Dedifferentiated amniotic fluid mesenchymal stem cell (primary cell): Measurements from ENCODE around the gene MAVS.

Source experiments
- DNase-seq: peaks from one replicate; pipeline ENCODE4 v3.0.0-alpha.2; 2016; ENCODE audit errors: extremely low spot score

The MAVS gene

DNA sequence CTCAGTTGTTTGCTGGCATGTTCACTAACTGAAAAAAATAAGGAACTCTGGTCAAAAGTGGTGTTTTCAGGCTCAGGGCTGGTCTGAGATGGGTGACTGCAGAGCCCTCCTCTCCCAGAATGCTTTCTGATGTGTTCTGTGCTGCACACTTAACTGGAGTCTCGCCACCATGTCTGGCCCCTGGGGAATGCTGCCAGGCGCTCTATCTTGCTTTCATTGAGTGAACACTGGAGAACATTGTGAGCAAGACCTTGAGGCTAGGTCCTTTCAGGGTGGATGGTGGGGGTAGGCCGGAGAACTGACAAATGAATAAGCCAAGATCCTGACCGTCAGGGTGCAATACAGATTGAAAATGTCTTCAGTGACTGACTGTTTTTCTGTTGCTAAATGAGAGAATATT, 62.0 kb downstream of the MAVS start:
- no peak for DNase-seq

DNA sequence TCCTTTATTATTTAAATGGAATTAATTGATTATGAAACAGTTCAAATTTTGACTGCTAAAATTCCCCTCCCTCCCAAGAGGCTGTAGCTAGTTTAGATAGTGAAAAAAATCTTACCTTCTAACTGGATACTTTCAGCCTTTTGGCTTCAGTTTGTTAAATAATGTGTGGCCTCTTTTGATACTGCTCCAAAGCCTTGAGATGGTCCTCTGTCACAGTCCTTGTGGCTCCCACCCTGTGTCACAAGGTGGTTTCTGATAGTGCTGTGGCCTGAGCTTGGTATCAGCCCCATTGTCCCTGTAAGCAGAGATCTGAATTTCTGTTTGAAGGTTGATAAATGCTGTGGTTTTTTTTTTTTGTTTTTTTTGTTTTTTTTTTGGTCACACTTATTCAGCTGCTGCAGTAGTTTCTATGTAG, 63.3 kb downstream of the MAVS start:
- DNase-seq, result no peak

DNA sequence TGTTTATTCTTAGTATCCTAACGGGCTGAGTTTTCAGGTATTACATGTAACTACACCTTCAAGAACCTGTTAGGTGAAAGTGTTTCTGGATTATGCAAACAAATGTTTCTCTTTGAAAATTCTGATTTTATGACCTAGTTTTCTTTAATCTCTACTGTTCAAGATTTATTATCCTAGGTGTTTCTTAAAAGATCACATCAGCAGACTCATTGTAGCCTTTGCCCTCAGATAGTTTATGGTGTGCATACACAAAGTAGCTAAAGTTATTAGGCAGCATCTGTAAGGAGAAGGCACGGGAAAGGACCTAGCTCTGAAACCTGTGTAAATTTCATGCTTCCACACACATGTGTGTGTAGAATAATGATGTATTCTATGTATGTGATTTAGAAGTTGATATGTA, 64.2 kb downstream of the MAVS start:
- no peak for DNase-seq

DNA sequence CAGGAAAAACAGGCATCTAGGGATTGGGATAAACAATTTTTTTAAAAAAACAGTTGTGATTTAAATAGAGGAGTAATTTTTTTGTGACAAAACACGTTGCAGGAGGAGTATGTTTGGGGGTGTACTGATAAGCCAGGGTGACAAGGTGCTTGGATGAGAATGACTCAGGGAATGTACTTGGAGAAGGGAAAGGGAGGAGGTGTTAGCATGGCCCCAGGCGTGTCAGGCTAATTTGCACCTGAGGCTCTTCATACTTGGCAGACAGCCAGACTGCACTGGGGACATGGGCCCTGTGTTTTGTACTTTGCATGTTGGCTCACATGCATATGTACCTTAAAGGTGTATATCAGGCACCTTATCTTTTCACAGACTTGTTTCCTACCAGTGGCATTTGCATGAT, 65.3 kb downstream of the MAVS start:
- DNase-seq, result no peak

DNA sequence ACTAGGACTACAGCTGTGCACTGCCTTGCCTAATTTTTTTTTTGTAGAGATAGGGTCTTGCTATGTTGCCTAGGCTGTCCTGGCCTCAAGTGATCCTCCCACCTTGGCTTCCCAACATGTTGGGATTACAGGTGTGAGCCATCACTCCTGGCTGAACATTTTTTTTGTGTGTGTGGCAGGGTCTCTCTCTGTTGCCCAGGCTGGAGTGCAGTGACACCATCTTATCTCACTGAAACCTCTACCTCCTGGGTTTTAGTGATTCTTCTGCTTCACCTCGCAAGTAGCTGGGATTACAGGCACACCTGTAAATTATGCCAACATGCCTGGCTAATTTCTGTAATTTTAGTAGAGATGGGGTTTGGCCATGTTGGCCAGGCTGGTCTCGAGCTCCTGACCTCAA, 67.8 kb downstream of the MAVS start:
- DNase-seq, result no peak

DNA sequence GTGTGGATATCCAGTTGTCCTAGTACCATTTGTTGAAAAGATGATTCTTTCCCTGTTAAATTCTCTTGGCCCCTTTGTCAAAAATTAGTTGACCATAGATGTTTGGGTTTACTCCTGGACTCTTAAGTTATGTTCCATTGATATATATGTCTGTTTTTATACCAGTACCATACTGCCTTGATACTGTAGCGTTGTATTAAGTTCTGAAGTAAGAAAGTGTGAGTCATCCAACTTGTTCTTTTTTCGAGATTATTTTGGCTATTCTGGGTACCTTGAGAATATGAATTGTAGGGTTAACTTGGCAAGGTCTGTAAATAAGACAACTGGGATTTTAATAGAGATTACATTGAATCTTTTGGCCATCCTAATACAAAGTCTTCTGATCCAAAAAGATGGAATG, 69.1 kb downstream of the MAVS start:
- no peak for DNase-seq

DNA sequence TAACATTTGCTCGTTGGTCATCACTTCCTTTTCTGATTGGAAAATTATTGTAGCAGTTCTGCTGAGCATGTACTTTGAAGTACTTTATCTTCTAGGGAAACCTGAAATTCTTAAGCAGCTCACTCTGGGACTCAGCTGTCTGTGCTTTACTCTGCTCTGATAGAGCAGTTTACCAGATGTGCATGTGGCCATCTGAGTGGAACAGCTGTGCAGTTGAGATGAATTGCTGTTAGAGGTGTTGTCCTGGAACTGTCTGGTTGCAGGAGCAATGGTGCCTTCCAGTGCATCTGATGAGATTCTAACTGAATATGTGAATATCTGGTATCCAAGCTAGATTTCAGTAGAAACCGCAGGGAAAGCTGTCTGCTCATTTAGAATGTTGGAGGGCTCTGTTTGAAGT, 69.7 kb downstream of the MAVS start:
- no peak for DNase-seq

DNA sequence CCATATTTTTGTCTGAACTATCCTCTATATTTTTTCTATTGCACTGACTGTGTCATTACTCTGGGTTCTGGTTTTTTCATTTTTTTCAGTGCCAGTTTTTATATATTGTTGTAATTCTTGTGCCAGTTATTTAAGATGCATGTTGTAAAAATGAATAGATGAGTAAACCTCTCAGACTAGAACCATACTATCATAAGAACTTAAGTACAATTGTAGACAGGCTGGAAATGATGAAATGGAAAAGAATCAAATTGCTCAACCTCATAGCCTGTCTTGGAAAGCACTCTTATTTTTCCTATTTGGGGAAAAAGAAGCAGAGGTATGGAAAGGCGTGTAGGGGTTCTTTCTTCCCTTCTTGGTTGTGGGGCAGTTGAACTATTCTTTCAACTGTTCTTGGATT, 72.7 kb downstream of the MAVS start:
- DNase-seq, result peak; percentile 44

DNA sequence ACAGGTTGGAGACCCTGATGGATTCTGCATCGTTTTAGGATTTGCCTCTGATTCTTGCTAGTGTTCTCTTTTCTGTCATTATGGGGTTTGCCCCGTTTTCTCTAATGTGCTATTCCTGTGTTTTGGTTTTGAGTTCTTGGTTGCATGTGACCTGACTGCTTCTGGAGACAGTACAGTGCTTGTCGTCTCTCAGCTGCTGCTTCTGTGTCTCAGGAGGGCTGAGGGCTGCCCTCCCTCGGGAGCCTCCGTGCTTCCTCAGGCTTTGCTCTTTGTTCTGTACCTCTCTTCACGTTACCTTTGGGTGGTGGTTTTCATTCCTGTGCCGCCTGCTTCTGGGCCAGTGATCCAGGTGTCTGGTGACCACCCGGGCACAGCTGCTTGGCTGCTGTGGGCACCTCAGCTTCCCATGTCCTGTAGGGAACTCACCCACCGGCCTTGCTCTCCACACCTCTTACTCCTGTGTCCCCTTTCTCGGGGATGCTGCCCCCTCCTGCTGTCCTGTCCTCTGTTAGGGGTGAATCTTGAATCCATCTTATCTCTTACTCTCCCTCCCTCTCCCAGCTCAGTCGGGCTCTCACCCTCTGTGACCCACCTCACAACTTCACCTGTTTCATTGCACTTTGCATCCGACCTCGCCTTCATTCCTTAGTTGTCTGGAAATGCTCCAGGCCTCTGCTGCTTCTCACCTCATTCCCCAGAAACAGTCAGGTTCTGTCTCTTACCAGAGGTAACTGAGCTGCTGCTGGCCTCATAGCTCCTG, 75.8 kb downstream of the MAVS start:
- no peak for DNase-seq

DNA sequence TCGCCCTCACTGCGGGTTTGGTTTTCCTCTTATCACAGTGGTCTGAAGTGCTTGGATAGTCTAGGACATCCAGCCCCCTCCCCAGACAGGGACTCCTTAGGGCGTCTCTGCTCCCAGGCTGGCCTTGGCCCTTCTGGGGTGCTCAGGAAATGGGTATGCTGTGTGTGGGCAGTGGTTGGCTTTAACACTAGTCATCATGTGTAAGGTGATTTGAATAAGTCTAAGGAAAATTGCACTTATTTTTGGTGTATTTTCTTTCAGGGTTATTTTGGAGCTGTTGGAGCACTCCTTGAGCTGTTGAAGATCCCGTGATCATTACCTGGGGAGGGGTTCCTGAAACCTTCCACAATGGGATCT, 76.3 kb downstream of the MAVS start:
- DNase-seq, result no peak

DNA sequence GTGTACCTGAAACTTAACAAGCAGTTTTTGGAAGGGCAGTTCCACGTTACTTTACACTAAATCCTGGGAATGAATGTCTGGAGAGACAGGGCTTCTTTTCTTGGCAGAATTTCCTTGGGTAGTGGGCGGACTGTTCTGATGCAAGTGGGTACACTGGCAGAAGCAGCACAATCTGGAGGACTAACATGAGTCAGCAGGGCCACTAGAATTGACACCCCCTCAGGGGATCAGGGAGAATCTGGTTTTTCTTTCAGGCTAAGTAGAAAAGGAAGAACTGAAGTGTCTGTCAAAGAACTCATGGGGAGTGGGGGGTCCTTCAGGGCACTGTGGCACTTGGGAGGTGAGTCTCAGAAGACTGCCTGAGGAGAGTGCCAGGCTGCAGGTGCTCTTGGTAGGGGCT, 77.2 kb downstream of the MAVS start:
- DNase-seq, result peak; percentile 58

DNA sequence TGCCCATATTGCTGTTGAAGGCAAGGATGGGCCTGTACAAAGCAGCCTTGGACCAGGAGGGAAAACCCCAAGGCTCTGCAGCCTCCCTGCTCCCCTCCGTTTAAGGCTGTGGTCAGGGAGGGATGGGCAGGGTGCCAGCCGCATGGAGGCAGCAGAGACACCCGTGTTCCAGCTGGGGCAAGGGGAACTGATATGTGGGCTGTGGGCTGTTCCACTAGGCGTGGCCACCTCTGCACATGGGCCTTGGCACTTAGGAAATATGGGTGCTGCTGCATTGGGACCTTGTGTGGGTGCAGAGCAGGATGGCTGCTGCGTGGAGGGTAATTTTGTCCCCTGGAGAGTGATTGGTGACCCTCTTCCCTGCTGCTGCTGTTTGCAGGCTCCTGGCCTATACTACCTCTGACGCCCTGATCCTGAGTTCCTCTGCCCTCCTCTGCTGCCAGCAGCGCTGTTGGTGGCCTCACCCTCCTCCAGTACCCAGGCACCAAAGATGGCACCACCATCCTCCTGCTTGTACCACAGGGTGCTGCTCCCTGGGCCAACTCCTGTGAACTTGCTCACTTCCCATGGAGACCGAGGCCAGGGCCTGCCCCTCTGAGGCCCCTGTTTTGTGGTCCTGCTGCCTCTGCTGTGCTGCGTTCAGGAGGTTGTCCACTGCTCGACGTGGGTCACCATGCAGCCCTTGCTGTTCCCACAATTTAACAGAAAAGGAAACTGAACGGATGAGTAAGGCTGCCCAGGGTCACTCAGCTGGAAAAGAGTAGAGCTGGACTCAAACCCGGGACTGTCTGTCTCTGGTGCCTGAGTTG, 77.9 kb downstream of the MAVS start:
- DNase-seq, result no peak

DNA sequence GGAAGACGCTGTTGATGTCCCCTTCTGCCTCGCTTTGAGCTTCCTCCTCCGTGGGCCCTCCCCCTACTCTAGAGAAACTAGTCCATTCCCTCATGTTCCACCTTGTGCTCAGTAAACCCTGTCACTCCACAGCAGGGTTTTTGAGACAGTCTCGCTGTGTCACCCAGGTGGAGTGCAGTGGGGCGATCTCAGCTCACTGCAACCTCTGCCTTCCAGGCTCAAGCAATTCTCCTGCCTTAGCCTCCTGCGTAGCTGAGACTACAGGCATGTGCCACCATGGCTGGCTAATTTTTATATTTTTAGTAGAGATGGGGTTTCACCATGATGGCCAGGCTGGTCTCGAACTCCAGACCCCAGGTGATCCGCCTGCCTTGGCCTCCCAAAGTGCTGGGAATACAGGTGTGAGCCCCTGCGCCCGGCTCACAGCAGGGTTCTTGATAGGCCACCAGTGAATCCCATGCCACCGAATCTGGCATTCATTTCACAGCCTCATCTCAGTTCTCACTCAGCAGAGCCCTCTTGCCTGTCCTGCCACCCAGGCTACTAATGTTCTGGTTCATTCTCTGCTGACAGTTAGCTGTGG, 78.6 kb downstream of the MAVS start:
- no peak for DNase-seq
